IMR-90 (cell line): ENCODE data around the gene FAM193A. TPM values are rescaled to one million over a fixed set of nuclear protein-coding genes. Genes with fewer than 3 reads are reported as not detected.

Experiments used
- ATAC-seq: fragments of 200-7000 bp; cut with Tn5 transposase; 2 replicates; pipeline ENCODE4 v1.9.1; 2020; ENCODE audit warnings: low read depth, mild to moderate bottlenecking, moderate library complexity
- BruUV-seq: library from RNA; stranded (reverse); fragments of 400-500 nt; replicated peaks from 2 replicates; lab custom pipeline; 2021; lab: Mats Ljungman, UMichigan
- CTCF ChIA-PET: fragments of 300-600 bp; formaldehyde crosslinking; extraction: SDS; loops from one replicate; lab custom pipeline; 2021; ENCODE audit warnings: antibody characterized with exemption; lab: Yijun Ruan, JAX
- POLR2A ChIA-PET: fragments of 300-600 bp; sonication (Branson Sonifier 250); formaldehyde crosslinking; loops from one replicate; lab custom pipeline; 2022; ENCODE audit warnings: antibody characterized with exemption; ENCODE audit not compliant: unreplicated experiment; lab: Charles Lee
- DNase-seq: peaks from one replicate; pipeline ENCODE4 v3.0.0; 2013
- H2AFZ ChIP-seq: replicated peaks from 2 replicates; pipeline ENCODE3; 2013; ENCODE audit warnings: low read length, mild to moderate bottlenecking; ENCODE audit not compliant: poor library complexity
- H2AK5ac ChIP-seq: 2 replicates; pipeline ENCODE4 v1.6.1; 2013; ENCODE audit warnings: low read depth, low read length, inconsistent platforms
- H2AK9ac ChIP-seq: replicated peaks from 2 replicates; pipeline ENCODE3; 2013; ENCODE audit warnings: mild to moderate bottlenecking, low read depth, low read length, moderate library complexity; ENCODE audit not compliant: poor library complexity
- H2BK120ac ChIP-seq: 2 replicates; pipeline ENCODE4 v1.6.1; 2013; ENCODE audit warnings: low read depth, low read length, inconsistent platforms
- H2BK15ac ChIP-seq: 3 replicates; pipeline ENCODE4 v1.6.1; 2013; ENCODE audit warnings: low read depth, low read length, inconsistent platforms
- H2BK20ac ChIP-seq: 2 replicates; pipeline ENCODE4 v1.6.1; 2013; ENCODE audit warnings: low read depth, mild to moderate bottlenecking, inconsistent platforms, low read length, moderate library complexity
- H2BK5ac ChIP-seq: 2 replicates; pipeline ENCODE4 v1.6.1; 2013; ENCODE audit warnings: mild to moderate bottlenecking, low read depth, low read length, inconsistent platforms; ENCODE audit not compliant: poor library complexity, severe bottlenecking
- H3K14ac ChIP-seq: replicated peaks from 2 replicates; pipeline ENCODE4 v1.6.1; 2013; ENCODE audit warnings: low read depth, low read length, inconsistent platforms
- H3K18ac ChIP-seq: 2 replicates; pipeline ENCODE4 v1.6.1; 2013; ENCODE audit warnings: low read depth, low read length, control low read depth
- H3K23ac ChIP-seq: 2 replicates; pipeline ENCODE4 v1.6.1; 2013; ENCODE audit warnings: low read depth, low read length, inconsistent platforms
- H3K27ac ChIP-seq: 2 replicates; pipeline ENCODE4 v1.5.1; 2013; ENCODE audit warnings: mild to moderate bottlenecking, control low read depth, low read length; ENCODE audit not compliant: insufficient read depth
- H3K27me3 ChIP-seq: 2 replicates; pipeline ENCODE4 v1.6.1; 2013; ENCODE audit warnings: low read length; ENCODE audit not compliant: control insufficient read depth, insufficient read depth
- H3K36me3 ChIP-seq: 2 replicates; pipeline ENCODE4 v1.6.1; 2013; ENCODE audit warnings: low read length, mixed read lengths; ENCODE audit not compliant: control insufficient read depth, insufficient read depth
- H3K4ac ChIP-seq: 2 replicates; pipeline ENCODE4 v1.6.1; 2013; ENCODE audit warnings: low read depth, low read length, inconsistent platforms
- H3K4me1 ChIP-seq: 2 replicates; pipeline ENCODE4 v1.6.1; 2013; ENCODE audit warnings: low read length, mixed read lengths; ENCODE audit not compliant: control insufficient read depth, insufficient read depth
- H3K4me2 ChIP-seq: 2 replicates; pipeline ENCODE4 v1.6.1; 2013; ENCODE audit warnings: low read depth, mild to moderate bottlenecking, control low read depth, low read length, moderate library complexity
- H3K4me3 ChIP-seq: 2 replicates; pipeline ENCODE4 v1.5.1; 2013; ENCODE audit warnings: low read depth, mild to moderate bottlenecking, control low read depth, low read length, moderate library complexity; ENCODE audit not compliant: insufficient read depth
- H3K56ac ChIP-seq: 2 replicates; pipeline ENCODE4 v1.6.1; 2013; ENCODE audit warnings: low read length, inconsistent platforms; ENCODE audit not compliant: insufficient read depth; ENCODE audit errors: extremely low read depth
- H3K79me1 ChIP-seq, 2 experiments: 2 replicates each; pipeline ENCODE4 v1.6.1; 2013; ENCODE audit warnings: low read length in 2 of 2, inconsistent platforms in 1 of 2, low read depth in 1 of 2
- H3K9ac ChIP-seq: 2 replicates; pipeline ENCODE4 v1.6.1; 2013; ENCODE audit warnings: low read depth, low read length, control low read depth
- H3K9me1 ChIP-seq: 2 replicates; pipeline ENCODE4 v1.6.1; 2013; ENCODE audit warnings: low read length, inconsistent platforms; ENCODE audit not compliant: insufficient read depth
- H3K9me3 ChIP-seq: 2 replicates; pipeline ENCODE4 v1.6.1; 2013; ENCODE audit warnings: low read length; ENCODE audit not compliant: control insufficient read depth, insufficient read depth
- H4K20me1 ChIP-seq: 2 replicates; pipeline ENCODE4 v1.6.1; 2013; ENCODE audit warnings: low read length, inconsistent platforms; ENCODE audit not compliant: insufficient read depth
- H4K5ac ChIP-seq: 2 replicates; pipeline ENCODE4 v1.6.1; 2013; ENCODE audit warnings: mild to moderate bottlenecking, low read depth, low read length, control low read depth
- H4K8ac ChIP-seq, 2 experiments: 2 replicates each; pipeline ENCODE4 v1.6.1; 2013; ENCODE audit warnings: low read depth in 2 of 2, low read length in 2 of 2, control low read depth in 1 of 2, inconsistent platforms in 1 of 2
- H4K91ac ChIP-seq: 2 replicates; pipeline ENCODE4 v1.6.1; 2013; ENCODE audit warnings: low read depth, low read length, inconsistent platforms; ENCODE audit not compliant: insufficient read depth
- MAZ ChIP-seq: IDR thresholded peaks from 2 replicates; pipeline ENCODE4 v1.6.1; 2012; ENCODE audit warnings: low read depth, mild to moderate bottlenecking, low read length, improper control_type of control experiment, moderate library complexity, borderline replicate concordance
- WGBS, 2 experiments: methylation state at CpG; one replicate each; pipeline versions ENCODE4 v1.1.5 to v1.1.7; 2013; ENCODE audit warnings: missing lambda C conversion rate in 2 of 2; ENCODE audit not compliant: insufficient read length in 1 of 2; ENCODE audit errors: extremely low coverage in 2 of 2; 5-methylcytosine and 5-hydroxymethylcytosine counted together
- dilution Hi-C: fragments of 300-500 bp; cut with HindIII; formaldehyde crosslinking; loops from one replicate; pipeline ENCODE4 v1.14.3; 2018; ENCODE audit warnings: low sequenced_read_pairs; ENCODE audit not compliant: unreplicated experiment
- in situ Hi-C: fragments of 300-500 bp; cut with MboI; formaldehyde crosslinking; loops from 3 replicates; pipeline ENCODE4 v1.14.3; 2019; ENCODE audit warnings: low sequenced_read_pairs, inconsistent platforms, mixed read lengths
- intact Hi-C: fragments of 100-400 bp; cut with micrococcal nuclease; formaldehyde crosslinking; loops from 2 replicates; pipeline ENCODE4 v1.10.0; 2022
- polyA plus RNA-seq, 3 experiments: library from polyadenylated mRNA; depleted of rRNA; stranded (reverse); fragments of >200 nt; gene quantifications; 2 replicates each; pipeline ENCODE4 v1.2.3, GENCODE V29; 2012; ENCODE audit warnings: low replicate concordance in 1 of 3
- total RNA-seq: library from RNA; depleted of rRNA; stranded (reverse); fragments of >200 nt; gene quantifications from 2 replicates; pipeline ENCODE4 v1.2.3, GENCODE V29; 2012

The FAM193A gene
- total and polyA plus RNA-seq, 2 of the 4 experiments (the other 2 are of a cell fraction): 6.8 to 11.0 TPM

GRCh38 chr4:2689825-2690700 is 153.6 kb downstream of the FAM193A start:
- dilution Hi-C loops: no loop called here
- no peak overlapping the region for H4K91ac ChIP-seq

More at GRCh38 chr4:2689825-2690700, 153.6 kb downstream of the FAM193A start:
- H3K14ac ChIP-seq: no peak overlapping the region
- H2AK9ac ChIP-seq: peak overlapping the region; percentile 67
- TF ChIP-seq MAZ: no peak
- BruUV-seq: no TSS peak
- no peak overlapping the region for H2BK20ac ChIP-seq
- H3K27me3 ChIP-seq: no peaks in the 10 kb centered on the region
- no peaks in the 10 kb centered on the region for H3K9me3 ChIP-seq
- H3K4me1 ChIP-seq: no peaks in the 10 kb centered on the region
- H3K56ac ChIP-seq: no peak overlapping the region
- no peak overlapping the region for H3K18ac ChIP-seq
- no peak overlapping the region for H2BK15ac ChIP-seq
- no peak overlapping the region for H3K4ac ChIP-seq
- no peak overlapping the region for H2AFZ ChIP-seq
- no peak overlapping the region for H2AK5ac ChIP-seq
- peaks cover 26% of the 10 kb centered on the region for H3K9me1 ChIP-seq
- no peak overlapping the region for H2BK5ac ChIP-seq
- H3K23ac ChIP-seq: no peak overlapping the region
- no peak overlapping the region for H3K4me2 ChIP-seq
- H3K36me3 ChIP-seq: peaks cover 63% of the 10 kb centered on the region
- no peak overlapping the region for H2BK120ac ChIP-seq
- H4K20me1 ChIP-seq: peaks cover 5% of the 10 kb centered on the region; the same call in 1 of the 2 replicates
- in situ Hi-C loops (no loop called here), intact Hi-C loops (no loop called here)
- peaks cover 25 to 63% of the 10 kb centered on the region in 2 experiments for H3K79me1 ChIP-seq
- CTCF ChIA-PET: no interaction called here
- no peak overlapping the region for H3K27ac ChIP-seq
- DNase-seq (no peak), ATAC-seq (no peak)
- H4K8ac ChIP-seq: no peak overlapping the region
- 93% methylated on average over 10 of the region's 19 CpGs; no CpG with 5 or more reads in 1 of the 2 experiments for WGBS, 2 experiments
- no peak overlapping the region for H3K9ac ChIP-seq
- no peak overlapping the region for H4K5ac ChIP-seq
- no peak overlapping the region for H3K4me3 ChIP-seq
- POLR2A ChIA-PET: no interaction called here
